Measurements from ENCODE around the gene GALK1. TPM values are rescaled to one million over a fixed set of nuclear protein-coding genes. Genes with fewer than 3 reads are reported as not detected.
"Not testable (repeated sequence)": the region's sequence is repeated elsewhere in the genome, so short reads cannot be mapped to it uniquely, and the experiment has no call there.

Gene GALK1
- polyA plus RNA-seq, 1 donor: 25.0 TPM

DNA sequence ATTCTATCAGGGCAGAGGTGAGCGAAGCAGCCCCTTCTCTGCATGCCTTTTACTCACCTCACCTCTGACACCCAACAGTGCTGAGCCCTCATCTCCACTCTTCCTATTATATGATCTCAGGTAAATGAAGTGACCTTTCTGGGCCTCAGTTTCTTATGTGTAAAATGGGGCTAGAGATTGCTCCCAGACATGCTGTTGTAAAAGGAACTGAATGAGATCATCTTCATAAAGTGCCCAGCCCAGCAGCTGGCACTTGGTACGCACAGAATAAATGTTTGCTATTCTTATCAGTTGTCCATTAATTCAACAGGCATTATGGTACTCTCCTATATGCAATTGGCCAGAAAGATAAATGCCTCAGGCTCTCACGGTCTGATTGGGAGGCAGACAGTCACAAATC lies 4.5 kb upstream of the GALK1 start:
- DNase-seq: no peak

DNA sequence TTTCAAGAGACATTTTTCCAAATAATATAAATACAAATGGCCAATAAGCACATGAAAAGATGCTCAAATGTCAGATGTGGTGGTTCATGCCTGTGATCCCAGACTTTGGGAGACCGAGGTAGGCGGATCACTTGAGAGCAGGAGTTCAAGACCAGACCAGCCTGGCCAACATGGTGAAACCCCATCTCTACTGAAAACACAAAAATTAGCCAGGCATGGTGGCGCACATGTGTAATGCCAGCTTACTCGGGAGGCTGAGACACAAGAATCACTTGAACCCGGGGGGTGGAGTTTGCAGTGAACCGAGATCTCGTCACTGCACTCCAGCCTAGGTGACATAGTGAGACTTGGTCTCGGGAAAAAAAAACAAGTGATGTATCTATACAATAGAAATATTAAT lies 2.9 kb upstream of the GALK1 start:
- no peak for DNase-seq

DNA sequence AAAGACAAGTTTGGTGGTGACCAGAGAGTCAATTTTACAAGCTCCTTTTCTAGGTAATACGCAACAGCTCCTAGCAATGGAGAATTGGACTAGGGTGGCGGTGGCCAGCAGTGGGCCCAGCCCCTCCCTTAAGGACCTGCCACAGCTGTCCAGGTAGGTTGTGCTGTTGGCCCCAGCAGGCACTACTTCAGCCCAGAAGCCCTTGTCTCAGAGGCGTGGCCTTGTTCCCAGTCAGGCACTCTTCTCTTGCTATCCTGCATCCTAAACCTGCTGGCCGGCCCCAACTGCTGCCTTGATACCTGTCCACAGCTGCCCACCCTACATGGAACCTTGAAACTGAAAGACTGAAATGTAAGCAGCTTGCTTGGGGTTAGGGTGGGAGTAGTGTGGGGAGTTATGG lies 989 bp upstream of the GALK1 start:
- DNase-seq: no peak

DNA sequence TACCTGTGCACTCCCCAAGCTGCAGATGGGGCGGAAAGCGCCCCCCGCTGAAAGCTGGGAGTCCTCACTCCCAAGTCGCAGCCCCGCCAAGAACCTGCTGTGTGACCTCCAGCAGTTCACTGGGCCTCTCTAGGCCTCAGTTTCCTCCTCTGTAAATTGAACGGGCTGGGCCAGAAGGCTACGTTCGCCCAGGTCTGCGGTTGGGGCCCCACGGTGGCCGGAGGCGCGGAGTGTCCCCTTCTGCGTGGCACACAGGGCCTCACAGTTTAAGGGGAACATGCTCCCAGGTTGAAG lies 628 bp downstream of the GALK1 start:
- DNase-seq: no peak

DNA sequence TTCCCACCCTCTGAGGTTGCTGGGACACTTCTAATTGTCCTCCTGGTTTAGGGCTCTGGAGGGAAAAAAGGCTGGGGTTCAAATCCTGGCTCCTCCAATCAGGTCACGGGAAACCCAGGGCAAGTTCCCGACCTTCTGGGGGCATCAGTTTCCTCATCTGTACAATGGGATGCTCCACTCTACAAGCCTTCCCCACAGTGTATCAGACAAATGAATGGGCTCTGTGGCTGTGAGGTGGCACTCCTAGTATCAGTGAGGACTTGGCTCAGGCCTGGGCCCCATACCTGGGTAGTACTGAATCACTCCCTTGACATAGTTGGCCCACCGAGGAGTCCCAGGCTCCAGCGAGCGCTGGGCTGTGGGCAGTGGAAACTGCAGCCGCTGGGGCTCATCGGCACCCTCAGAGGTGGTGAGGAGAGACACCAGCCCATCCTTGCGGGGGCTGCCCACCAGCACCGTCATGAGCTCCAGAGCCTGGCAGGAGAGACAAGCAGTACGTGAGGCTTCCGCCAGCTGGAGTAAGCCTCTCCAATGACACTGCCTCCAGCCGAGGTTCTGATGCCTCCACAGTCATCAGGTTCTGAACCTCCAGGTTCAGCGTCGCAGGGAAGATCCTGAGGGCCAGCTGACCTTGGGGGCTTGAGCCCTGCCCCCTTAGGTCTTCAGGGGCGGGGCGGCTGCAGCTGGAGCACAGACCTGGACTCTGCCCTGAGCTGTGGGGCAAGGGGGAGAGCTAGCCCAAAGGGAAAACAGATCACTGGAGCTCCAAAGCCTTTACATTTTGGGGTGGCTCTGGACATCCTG lies 1.2 kb downstream of the GALK1 start:
- DNase-seq: no peak

DNA sequence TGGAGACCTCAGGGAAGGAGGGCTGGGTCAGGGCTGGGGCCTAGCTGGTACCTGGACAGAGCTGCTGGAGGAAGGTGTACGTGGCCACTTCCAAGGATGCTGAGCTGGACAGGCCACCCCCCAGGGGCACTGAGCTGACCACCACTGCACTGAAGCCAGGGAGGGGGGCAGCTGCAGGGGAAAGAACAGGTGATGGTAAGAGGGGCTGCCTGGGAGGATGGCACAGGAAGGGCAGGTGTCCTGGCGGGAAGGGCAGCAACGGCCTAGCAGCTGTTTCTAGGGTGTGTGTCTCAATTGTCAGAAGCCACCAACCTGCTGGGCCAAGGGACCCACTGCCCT lies 1.8 kb downstream of the GALK1 start:
- DNase-seq: no peak

DNA sequence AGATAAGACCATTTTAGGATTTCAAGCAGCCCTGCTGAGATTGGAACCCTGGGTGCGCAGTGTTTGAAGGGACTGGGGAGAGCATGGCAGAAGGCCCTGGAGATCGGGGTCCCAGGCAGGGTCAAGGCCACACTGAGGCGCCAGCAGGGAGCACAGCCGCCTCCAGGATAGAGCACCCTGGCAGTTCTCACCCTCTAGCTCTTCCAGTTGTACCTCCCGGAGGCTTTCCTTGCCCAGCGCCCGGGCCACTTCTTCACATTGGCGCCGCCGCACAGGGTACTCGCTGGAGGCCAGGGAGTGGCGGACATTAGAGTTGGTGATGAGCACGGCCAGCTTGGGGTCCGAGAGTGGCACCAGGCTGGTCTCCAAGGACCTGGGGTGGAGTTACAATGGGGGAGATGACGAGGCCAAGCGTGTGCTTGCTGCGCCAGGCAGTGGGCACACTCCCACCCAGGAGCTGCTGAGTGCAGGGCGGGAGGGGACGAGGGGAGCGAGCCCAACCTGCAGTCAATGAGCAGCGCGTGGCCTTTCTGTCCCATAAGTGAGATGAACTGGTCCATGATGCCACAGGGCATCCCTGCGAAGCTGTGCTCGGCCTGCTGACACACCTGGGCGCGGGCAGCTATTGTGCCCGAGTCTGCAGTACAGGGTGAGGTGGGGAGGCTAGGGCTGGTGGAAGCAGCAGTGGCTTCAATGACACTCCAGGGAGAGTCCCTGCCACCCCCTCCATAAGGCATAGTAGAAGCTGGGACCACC lies 2.3 kb downstream of the GALK1 start:
- DNase-seq: no peak

DNA sequence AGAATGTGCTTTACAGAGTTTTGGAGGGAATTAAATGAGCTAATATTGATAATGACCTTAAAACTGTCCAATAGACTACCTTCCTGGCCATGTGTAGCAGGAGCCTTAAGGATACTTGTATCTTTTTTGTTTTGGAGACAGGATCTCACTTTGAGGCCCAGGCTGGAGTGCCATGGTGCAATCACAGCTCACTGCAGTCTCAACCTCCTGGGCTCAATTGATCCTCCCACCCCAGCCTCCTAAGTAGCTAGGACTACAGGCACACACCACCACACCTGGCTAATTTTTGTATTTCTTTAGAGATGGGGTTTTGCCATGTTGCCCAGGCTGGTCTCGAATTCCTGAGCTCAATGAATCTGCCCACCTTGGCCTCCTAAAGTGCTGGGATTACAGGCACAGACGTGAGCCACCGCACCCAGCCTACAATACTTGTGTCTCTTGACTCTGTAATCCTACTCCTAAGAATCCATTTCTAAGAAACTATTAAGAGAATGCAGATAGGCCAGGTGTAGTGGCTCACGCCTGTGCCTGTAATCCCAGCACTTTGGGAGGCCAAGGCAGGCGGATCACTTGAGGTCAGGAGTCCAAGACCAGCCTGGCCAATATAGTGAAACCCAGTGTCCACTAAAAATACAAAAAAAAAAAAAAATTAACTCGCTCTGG lies 4.9 kb downstream of the GALK1 start:
- DNase-seq: not testable (repeated sequence)

DNA sequence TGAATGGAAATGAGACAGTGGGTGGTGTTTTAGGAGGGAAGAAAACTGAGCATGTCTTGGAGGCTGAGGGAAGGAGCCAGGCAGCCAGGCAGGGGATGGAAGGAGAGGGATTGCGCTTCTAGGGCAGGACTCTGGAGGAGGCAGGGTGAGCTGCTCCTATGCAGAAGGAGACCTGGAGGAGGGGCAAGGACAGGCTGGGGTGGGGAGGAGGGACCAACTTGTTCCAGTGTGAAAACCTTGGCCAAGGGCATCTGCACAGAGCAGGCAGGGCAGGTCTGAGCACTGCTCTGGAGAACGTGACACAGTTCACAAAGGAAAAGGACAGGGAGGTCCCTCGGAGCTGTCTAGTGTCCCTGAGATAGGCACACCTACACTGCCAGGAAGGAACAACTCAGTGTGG lies 5.5 kb downstream of the GALK1 start:
- no peak for DNase-seq

DNA sequence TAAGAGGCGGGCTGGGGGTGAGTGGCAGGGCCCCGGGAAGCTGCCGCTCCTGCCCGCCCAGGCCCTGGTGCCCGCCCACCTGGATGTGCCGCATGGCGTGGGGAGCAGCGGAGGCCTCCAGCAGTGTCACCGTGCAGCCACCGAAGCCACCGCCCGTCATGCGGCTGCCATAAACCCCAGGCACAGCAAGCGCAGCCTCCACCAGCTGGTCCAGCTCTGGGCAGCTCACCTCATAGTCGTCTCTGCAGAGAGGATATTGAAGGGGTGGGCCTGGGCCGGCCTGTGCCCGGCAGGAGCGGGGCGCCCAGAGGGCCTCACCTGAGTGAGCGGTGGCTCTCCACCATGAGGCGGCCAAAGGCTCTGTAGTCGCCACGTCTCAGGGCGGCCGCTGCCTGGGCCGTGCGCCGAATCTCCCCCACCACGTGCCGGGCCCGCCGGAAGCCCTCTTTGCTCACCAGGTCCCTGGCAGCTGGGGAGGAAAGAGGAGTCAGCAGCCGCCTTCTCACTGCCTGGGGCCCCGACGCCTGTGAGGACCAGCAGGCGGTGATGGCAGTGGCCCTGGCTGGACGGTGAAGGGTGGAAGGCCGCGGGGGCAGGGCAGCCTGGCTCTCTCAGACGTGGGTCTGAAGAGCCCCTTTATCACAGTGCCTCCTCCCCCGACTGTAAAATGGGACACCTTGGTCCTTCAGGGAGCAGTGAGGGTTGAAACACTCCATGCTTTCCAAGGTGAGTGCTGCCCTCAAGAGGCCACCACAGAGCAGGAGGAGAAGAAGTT lies 6.7 kb downstream of the GALK1 start:
- no peak for DNase-seq

DNA sequence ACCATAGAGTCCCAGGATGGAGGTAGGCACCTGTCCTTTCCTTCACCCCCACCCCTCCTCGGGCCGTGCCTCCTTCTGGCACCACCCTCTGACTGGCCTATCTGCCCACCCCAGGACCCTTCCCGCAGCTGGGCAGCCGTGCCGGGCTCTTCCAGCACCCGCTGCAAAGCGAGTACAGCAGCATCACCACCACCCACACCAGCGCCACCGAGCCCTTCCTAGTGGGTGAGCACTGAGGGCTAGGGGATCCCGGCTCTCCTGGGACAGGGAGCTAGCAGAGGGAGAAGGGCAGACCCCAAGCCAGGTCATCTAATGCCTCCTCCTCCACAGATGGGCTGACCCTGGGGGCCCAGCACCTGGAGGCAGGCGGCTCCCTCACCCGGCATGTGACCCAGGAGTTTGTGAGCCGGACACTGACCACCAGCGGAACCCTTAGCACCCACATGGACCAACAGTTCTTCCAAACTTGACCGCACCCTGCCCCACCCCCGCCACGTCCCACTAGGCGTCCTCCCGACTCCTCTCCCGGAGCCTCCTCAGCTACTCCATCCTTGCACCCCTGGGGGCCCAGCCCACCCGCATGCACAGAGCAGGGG lies 7.8 kb downstream of the GALK1 start:
- DNase-seq: no peak

DNA sequence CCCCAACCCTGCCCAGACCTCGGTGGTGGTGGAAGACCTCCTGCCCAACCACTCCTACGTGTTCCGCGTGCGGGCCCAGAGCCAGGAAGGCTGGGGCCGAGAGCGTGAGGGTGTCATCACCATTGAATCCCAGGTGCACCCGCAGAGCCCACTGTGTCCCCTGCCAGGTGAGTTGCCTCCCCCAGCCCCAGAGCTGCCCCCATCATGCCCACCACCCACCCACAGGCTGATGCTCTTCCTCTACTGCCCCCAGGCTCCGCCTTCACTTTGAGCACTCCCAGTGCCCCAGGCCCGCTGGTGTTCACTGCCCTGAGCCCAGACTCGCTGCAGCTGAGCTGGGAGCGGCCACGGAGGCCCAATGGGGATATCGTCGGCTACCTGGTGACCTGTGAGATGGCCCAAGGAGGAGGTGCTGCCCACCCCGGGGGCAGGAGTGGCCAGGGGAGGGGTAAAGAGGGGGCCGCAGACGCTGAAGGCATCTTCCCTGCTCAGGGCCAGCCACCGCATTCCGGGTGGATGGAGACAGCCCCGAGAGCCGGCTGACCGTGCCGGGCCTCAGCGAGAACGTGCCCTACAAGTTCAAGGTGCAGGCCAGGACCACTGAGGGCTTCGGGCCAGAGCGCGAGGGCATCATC lies 8.4 kb downstream of the GALK1 start:
- no peak for DNase-seq

DNA sequence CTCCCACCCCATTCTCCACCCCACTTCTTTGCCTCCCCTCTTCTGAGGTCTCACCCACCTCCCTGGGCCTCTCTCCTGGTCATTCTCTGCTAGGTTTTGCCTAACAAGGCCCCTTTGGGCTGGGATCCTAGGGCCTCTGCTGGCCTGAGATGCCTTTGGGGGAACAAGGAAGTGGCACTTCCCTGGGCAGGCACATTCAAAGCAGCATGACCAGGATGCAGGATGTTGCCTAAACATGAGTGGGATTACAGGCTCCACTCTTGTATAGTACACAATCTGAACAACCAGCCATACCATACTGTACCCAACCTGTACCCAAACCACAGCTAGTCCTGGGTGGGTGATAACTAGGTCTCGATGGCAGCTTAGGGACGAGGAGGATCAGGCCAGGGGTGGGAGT lies 9.0 kb downstream of the GALK1 start:
- DNase-seq: no peak

DNA sequence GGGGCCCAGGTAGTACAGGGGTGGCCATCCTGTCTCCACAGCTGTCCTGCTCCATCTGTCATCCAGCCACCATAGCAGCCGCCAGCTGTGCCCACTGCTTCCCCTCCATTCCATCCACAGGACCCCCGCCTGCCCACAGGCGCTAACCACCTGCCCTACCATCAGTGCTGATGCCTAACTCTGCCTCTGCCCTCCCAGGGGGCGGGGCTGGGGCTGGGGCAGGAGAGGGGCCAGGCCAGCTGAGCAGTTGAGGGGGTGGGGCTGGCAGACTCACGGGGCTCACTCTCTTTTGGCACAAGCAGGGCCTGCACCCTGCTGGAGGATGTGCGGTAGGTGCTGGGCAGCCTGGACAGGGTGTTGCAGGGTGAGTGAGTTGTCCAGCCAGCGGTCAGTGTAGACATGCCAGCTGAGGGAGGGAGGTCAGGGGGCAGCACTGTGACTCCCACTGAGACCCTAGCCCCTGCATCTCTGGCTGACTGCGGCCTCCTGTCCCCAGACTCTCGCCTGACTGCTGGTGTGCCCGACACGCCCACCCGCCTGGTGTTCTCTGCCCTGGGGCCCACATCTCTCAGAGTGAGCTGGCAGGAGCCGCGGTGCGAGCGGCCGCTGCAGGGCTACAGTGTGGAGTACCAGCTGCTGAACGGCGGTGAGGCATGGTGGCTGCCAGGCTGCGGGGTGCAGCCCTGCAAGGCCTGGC lies 9.6 kb downstream of the GALK1 start:
- DNase-seq: no peak

DNA sequence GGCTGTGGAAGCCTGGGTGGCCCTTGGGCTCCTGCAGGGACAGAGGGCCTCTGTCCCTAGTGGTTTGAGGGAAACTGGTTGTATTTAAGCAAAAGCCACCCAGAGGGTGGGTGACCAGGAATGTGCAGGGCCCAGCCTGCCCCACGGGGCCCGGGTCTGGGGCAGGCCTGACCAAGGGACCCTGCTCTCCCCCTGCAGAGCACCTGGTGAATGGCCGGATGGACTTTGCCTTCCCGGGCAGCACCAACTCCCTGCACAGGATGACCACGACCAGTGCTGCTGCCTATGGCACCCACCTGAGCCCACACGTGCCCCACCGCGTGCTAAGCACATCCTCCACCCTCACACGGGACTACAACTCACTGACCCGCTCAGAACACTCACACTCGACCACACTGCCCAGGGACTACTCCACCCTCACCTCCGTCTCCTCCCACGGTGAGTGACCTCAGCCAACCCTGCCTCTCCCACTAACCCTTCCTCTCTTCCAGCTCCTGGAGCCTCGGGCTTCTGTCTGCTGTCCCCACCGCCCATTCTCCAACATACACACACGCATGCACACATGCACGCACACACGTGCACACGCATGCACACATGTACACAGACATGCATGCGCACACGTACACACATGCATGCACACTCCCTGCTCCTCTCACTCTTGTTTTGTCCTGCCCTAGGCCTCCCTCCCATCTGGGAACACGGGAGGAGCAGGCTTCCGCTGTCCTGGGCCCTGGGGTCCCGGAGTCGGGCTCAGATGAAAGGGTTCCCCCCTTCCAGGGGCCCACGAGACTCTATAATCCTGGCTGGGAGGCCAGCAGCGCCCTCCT lies 10.4 kb downstream of the GALK1 start:
- no peak for DNase-seq

DNA sequence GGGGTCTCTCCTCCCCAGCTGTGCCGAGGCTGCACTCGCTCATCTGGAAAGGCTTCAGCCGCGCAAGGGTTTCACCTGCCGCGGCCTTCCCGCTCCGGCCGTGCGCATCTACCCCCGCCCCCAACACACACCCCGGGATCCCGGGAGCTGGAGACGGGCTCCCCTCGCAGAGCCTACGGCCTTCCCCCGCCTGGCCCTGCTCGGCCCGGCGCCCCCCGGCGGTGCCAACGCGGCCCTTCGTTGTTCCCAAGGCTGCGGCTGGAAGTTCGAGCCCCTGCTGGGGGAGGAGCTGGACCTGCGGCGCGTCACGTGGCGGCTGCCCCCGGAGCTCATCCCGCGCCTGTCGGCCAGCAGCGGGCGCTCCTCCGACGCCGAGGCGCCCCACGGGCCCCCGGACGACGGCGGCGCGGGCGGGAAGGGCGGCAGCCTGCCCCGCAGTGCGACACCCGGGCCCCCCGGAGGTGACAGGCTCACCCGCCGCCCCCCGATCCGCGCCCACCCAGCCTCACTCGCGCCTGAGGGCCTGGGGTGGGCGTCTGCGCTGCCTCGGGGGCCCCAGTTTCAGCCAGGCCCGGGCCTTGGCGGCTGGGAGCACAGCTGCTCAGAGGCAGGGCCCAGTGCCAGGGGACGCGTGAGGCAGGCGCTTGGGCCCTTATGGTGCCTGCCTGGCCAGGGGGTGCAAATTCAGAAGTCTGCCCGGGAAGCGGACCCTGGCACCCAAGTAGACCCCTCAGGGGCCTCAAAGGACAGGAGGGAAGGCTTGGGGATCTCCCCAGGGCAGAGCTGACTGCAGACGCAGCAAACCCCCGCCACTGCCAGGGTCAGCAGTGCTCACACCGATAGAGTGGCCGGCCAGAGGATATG lies 11.2 kb downstream of the GALK1 start:
- no peak for DNase-seq

DNA sequence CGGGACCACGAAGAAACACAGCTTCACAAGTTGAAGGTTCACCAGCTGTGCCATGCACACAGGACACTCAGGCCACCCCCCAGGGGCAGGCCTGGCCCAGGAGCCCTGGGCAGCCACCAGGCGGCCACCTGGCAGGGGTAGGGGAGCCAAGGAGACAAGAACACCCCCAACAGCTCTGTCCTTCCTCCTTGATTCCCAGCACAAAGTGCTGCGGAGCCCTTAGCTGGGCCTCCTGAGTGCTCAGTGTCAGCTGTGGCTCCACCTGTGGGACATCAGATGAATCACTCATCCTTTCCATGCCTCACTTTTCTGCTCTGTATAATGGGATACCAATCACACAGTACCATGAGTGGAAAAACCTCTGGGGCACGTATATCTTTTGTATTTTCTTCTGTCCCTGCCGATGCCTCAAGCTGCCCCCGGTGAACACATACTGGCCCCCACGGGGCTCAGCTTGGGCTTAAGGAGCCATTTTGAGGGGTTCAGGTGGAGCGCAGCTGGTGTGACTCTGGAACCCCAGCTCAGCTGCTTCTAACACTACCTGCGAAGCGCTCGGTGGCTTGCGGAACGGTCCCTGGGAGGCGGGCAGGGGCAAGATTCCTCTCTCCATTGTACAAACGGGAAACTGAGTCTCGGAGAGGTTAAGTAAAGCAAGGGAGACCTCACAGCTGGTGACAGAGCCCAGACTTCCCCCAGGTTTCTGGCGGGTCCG lies 12.0 kb downstream of the GALK1 start:
- DNase-seq: no peak

DNA sequence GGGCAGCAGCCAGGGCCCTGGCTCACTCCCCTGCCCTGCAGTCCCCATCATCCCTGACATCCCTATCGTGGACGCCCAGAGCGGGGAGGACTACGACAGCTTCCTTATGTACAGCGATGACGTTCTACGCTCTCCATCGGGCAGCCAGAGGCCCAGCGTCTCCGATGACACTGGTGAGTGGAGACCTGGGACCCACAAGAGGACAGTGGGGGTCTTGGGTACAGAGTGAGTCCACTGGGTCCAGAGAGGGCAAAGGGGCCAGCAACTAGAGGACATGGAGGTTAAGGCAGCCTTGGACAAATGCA lies 12.6 kb downstream of the GALK1 start:
- DNase-seq: no peak

Measured in left kidney (tissue), 2 donors.